Measurements from ENCODE around the gene ITPR1. TPM values are rescaled to one million over a fixed set of nuclear protein-coding genes. Genes with fewer than 3 reads are reported as not detected.

Gene ITPR1
- total RNA-seq, 2 donors from 2014 or later = 5.9 TPM

DNA sequence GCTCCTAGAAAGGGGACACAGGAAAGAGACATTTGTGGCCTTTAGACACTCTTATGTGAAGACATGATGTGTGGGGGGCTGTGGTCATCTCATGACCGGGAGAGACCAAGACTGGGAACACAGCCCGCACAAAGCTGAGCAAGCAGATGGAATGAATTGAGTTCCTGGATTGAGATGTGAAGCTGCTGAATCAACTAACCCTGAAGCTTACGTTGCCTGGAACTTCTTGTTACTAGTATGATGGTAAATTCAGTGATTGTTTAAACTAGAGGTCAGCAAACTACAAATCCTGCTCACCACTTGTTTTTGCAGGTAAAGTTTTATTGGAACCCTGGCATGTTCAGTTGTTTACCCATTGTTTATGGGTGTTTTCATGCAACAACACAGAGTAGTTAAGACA, 402.7 kb downstream of the ITPR1 start:
- H3K27ac Mint-ChIP-seq = no peak overlapping the region
- peaks cover 7% of the 10 kb centered on the region for H3K4me1 Mint-ChIP-seq
- H3K4me3 Mint-ChIP-seq = no peak overlapping the region

More for the DNA sequence above, 402.7 kb downstream of the ITPR1 start:
- no peaks in the 10 kb centered on the region for H3K27me3 ChIP-seq (ENCODE audit: control insufficient read depth, insufficient read depth, low read length, poor library complexity, severe bottlenecking)
- no peaks in the 10 kb centered on the region for H3K36me3 ChIP-seq (ENCODE audit: control insufficient read depth, insufficient read depth, low read length)
- no peak overlapping the region for H3K4me3 ChIP-seq (ENCODE audit: low read length)
- H3K9me3 ChIP-seq (ENCODE audit: control insufficient read depth, low read length) = no peaks in the 10 kb centered on the region
- no peak overlapping the region for H3K27ac ChIP-seq (ENCODE audit: low read depth, low read length)
- 80 to 98% methylated on average over 3 of the region's 3 CpGs for WGBS, 2 experiments (ENCODE audit: insufficient coverage in 1 of 2, insufficient read length in 1 of 2)
- H3K27me3 Mint-ChIP-seq (ENCODE audit: insufficient read depth) = no peaks in the 10 kb centered on the region
- TF ChIP-seq CTCF (conservative IDR thresholded peaks at IDR 0.05) = no peak
- H3K4me1 ChIP-seq (ENCODE audit: control insufficient read depth, insufficient read depth, low read length) = no peaks in the 10 kb centered on the region
- no peaks in the 10 kb centered on the region for H3K9me3 Mint-ChIP-seq
- no peak overlapping the region for H3K9ac ChIP-seq (ENCODE audit: extremely low read depth, low read length, poor library complexity, severe bottlenecking)
- no peak for DNase-seq
- no peaks in the 10 kb centered on the region for H3K36me3 Mint-ChIP-seq (ENCODE audit: low read depth)

Other genes starting within 250 kb of the ITPR1 start
- 10 to 100 TPM; 18.8 to 20.9 TPM for gene SETMAR, start 190.0 kb upstream of the ITPR1 start, total RNA-seq
- gene SUMF1, start 26.1 kb upstream of the ITPR1 start, total RNA-seq = 10 to 100 TPM; 18.4 to 18.6 TPM